Stromal cell of bone marrow (primary cell): ENCODE results near the gene TCF4.
"Not testable (repeated sequence)": the region's sequence is repeated elsewhere in the genome, so short reads cannot be mapped to it uniquely, and the experiment has no call there.

Experiments used
- DNase-seq: peaks from one replicate; pipeline ENCODE4 v3.0.0-alpha.2; 2012; ENCODE audit warnings: low read depth

The TCF4 gene

GRCh38 chr18:55475467-55475866 lies 112.5 kb downstream of the TCF4 start:
- DNase-seq: no peak

GRCh38 chr18:55473560-55473959 lies 114.4 kb downstream of the TCF4 start:
- no peak for DNase-seq

- no peak for DNase-seq
These were observed 114.9 kb downstream of the TCF4 start for GRCh38 chr18:55473058-55473457.

- no peak for DNase-seq
These were observed 117.2 kb downstream of the TCF4 start for GRCh38 chr18:55470826-55471225.

GRCh38 chr18:55469134-55469533 lies 118.9 kb downstream of the TCF4 start:
- not testable (repeated sequence) for DNase-seq

GRCh38 chr18:55466789-55467188 lies 121.2 kb downstream of the TCF4 start:
- no peak for DNase-seq

GRCh38 chr18:55465313-55465712 lies 122.7 kb downstream of the TCF4 start:
- no peak for DNase-seq

GRCh38 chr18:55464581-55464980 lies 123.4 kb downstream of the TCF4 start:
- no peak for DNase-seq

- no peak for DNase-seq
These were observed 125.3 kb downstream of the TCF4 start for GRCh38 chr18:55462652-55463051.

- no peak for DNase-seq
These were observed 126.1 kb downstream of the TCF4 start for GRCh38 chr18:55461848-55462247.

- no peak for DNase-seq
These were observed 129.4 kb downstream of the TCF4 start for GRCh38 chr18:55458456-55459203.

GRCh38 chr18:55457028-55457427 lies 131.0 kb downstream of the TCF4 start:
- no peak for DNase-seq

GRCh38 chr18:55455938-55456337 lies 132.1 kb downstream of the TCF4 start:
- DNase-seq: no peak

GRCh38 chr18:55453186-55453585 lies 134.8 kb downstream of the TCF4 start:
- DNase-seq: no peak

- DNase-seq: peak; percentile 35
These were observed 135.8 kb downstream of the TCF4 start for GRCh38 chr18:55452123-55452611.

GRCh38 chr18:55449412-55450140 lies 138.4 kb downstream of the TCF4 start:
- DNase-seq: no peak

GRCh38 chr18:55448420-55448819 lies 139.6 kb downstream of the TCF4 start:
- DNase-seq: no peak

- no peak for DNase-seq
These were observed 140.3 kb downstream of the TCF4 start for GRCh38 chr18:55447672-55448018.

GRCh38 chr18:55446996-55447671 lies 140.9 kb downstream of the TCF4 start:
- DNase-seq: no peak

- DNase-seq: no peak
These were observed 143.5 kb downstream of the TCF4 start for GRCh38 chr18:55444536-55444935.

- DNase-seq: no peak
These were observed 144.2 kb downstream of the TCF4 start for GRCh38 chr18:55443776-55444175.

- DNase-seq: no peak
These were observed 145.4 kb downstream of the TCF4 start for GRCh38 chr18:55442561-55442960.

GRCh38 chr18:55440988-55441387 lies 147.0 kb downstream of the TCF4 start:
- DNase-seq: no peak
